ENCODE measurements around the gene FH.

DNA sequence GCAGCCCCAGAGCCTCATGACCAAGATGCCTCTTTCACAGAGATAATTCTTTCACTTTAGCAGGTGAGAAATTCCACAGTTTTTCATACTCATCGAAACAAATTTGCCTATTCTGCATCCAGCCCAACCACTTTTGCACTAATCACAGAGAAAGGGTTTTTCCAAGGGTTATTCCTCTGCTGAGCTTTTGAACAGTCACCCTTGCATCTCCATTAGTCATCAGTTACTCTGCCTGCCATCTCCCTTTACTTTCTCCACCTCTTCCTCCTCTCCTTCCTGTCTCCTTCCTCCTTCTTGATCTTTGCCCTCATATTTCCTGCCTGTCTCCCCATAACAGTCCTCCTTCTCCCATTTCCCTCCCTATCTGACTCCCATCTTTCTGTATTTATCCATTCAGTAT is 43.9 kb downstream of the FH start:
- TF ChIP-seq, protein P1, sequence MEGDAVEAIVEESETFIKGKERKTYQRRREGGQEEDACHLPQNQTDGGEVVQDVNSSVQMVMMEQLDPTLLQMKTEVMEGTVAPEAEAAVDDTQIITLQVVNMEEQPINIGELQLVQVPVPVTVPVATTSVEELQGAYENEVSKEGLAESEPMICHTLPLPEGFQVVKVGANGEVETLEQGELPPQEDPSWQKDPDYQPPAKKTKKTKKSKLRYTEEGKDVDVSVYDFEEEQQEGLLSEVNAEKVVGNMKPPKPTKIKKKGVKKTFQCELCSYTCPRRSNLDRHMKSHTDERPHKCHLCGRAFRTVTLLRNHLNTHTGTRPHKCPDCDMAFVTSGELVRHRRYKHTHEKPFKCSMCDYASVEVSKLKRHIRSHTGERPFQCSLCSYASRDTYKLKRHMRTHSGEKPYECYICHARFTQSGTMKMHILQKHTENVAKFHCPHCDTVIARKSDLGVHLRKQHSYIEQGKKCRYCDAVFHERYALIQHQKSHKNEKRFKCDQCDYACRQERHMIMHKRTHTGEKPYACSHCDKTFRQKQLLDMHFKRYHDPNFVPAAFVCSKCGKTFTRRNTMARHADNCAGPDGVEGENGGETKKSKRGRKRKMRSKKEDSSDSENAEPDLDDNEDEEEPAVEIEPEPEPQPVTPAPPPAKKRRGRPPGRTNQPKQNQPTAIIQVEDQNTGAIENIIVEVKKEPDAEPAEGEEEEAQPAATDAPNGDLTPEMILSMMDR (IDR thresholded peaks at IDR 0.05): no peak
- TF ChIP-seq POLR2A (IDR thresholded peaks at IDR 0.05; ENCODE audit: low read depth) (no peak), POLR2AphosphoS5 (IDR thresholded peaks at IDR 0.05) (no peak)

Measured in esophagus muscularis mucosa (tissue), 3 donors.